ENCODE data around the gene TMEM120B.

DNA sequence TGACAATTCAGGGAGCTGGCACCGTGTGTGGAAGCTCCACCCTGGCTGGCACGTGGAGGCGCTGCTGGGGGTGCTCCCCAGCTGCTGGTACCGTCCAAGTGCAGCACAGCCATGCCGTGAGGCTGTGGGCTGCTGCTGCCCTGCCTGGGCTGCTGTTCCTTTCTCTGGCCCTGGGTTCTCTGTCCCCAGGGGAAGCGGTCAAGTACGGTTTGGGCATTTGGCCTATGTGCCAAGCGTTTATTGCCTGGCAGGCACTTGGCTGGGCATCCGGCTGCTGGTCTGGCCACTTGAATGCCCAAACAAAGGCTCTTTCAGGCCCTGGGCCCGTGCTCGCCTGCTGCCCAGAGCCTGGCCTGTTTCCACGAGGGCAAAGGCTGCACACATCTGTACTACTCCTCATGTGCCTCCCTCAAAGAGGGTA, 41.3 kb downstream of the TMEM120B start:
- no peak for TF ChIP-seq POLR2AphosphoS5 (IDR thresholded peaks at IDR 0.05)
- TF ChIP-seq POLR2A (IDR thresholded peaks at IDR 0.05), result no peak

Data from transverse colon (tissue), 3 donors.